GM12872 (cell line): ENCODE measurements around the gene JAK3.

Experiments used
- TF ChIP-seq, protein P1 (sequence below): IDR thresholded peaks from 3 replicates; pipeline ENCODE4 v1.5.1; 2011; ENCODE audit warnings: low read depth, mild to moderate bottlenecking, low read length, moderate library complexity; ENCODE audit not compliant: insufficient read depth

Gene JAK3

GRCh38 chr19:17806945-17807344 lies 40.8 kb downstream of the JAK3 start:
- TF ChIP-seq, protein P1, sequence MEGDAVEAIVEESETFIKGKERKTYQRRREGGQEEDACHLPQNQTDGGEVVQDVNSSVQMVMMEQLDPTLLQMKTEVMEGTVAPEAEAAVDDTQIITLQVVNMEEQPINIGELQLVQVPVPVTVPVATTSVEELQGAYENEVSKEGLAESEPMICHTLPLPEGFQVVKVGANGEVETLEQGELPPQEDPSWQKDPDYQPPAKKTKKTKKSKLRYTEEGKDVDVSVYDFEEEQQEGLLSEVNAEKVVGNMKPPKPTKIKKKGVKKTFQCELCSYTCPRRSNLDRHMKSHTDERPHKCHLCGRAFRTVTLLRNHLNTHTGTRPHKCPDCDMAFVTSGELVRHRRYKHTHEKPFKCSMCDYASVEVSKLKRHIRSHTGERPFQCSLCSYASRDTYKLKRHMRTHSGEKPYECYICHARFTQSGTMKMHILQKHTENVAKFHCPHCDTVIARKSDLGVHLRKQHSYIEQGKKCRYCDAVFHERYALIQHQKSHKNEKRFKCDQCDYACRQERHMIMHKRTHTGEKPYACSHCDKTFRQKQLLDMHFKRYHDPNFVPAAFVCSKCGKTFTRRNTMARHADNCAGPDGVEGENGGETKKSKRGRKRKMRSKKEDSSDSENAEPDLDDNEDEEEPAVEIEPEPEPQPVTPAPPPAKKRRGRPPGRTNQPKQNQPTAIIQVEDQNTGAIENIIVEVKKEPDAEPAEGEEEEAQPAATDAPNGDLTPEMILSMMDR: no peak

GRCh38 chr19:17805427-17805826 lies 42.4 kb downstream of the JAK3 start:
- TF ChIP-seq, protein P1: no peak

GRCh38 chr19:17803264-17803896 lies 44.4 kb downstream of the JAK3 start:
- TF ChIP-seq, protein P1: no peak

GRCh38 chr19:17802137-17802858 lies 45.5 kb downstream of the JAK3 start:
- TF ChIP-seq, protein P1: no peak

GRCh38 chr19:17797424-17798201 lies 50.2 kb downstream of the JAK3 start:
- TF ChIP-seq, protein P1: no peak

DNA sequence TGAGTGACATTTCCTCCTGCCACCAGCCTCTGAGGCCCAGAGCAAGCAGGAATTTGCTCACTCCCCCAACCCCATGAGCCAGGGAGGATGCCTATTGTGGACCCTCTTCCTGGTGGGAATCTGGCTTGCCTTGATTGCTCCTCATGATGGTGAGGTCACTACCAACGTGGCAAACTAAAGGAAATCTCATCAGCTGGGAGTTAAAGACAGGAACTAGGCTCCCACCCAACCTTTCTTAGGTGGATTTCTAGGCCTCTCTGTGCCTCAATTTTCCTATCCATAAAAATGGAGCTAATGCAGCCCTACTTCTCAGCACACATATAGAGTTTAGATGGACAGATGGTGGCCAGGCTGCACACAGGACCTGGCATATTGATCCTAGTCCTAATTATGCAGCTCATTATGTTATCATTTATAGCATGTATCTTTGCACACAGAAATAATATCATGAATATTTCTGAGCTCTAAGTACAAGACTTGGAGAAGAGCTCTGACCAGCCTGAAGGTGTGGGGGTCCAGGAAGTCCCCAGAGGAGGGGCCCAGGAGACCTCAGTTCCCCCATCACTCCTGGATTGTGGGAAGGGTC lies 50.9 kb downstream of the JAK3 start:
- TF ChIP-seq, protein P1: no peak
